Body of pancreas (tissue), 4 donors: ENCODE data around the gene MGME1. TPM values are rescaled to one million over a fixed set of nuclear protein-coding genes. Genes with fewer than 3 reads are reported as not detected.
"Not testable (repeated sequence)": the region's sequence is repeated elsewhere in the genome, so short reads cannot be mapped to it uniquely, and the experiment has no call there.

Experiments
- ATAC-seq: fragments of 150-250 bp; one replicate; pipeline ENCODE4 v1.9.1; 2016
- DNase-seq, 4 donors: peaks; one replicate each; pipeline ENCODE4 v3.0.0-alpha.2; 2019
- H3K27ac ChIP-seq, 4 donors: fragments of 200-600 bp; sonication (generic); 1 replicate in 3 of 4; 2 replicates in 1 of 4; pipeline versions ENCODE4 v1.5.1 to v1.6.1; 2016 to 2019; ENCODE audit warnings: mild to moderate bottlenecking in 1 of 4, mixed read lengths in 1 of 4, moderate library complexity in 1 of 4
- H3K27me3 ChIP-seq, 2 donors: fragments of 200-600 bp; sonication (generic); one replicate each; pipeline ENCODE4 v1.6.0; 2016; ENCODE audit warnings: mild to moderate bottlenecking in 1 of 2
- H3K36me3 ChIP-seq, 2 donors: fragments of 200-600 bp; sonication (generic); replicated peaks in 1 of 2; 2 replicates each; pipeline ENCODE4 v1.5.1; 2016; ENCODE audit warnings: low read depth in 2 of 2; ENCODE audit not compliant: insufficient read depth in 1 of 2
- H3K4me1 ChIP-seq: fragments of 200-600 bp; sonication (generic); one replicate; pipeline ENCODE4 v1.6.0; 2016
- H3K4me3 ChIP-seq, 2 donors: fragments of 200-600 bp; sonication (generic); 1 replicate in 1 of 2; 2 replicates in 1 of 2; pipeline ENCODE4 v1.5.1; 2016 to 2019
- H3K9me3 ChIP-seq, 3 donors: fragments of 200-600 bp; sonication (generic); 1 replicate in 2 of 3; 2 replicates in 1 of 3; pipeline ENCODE4 v1.5.1; 2016
- POLR2A ChIP-seq, 3 donors: fragments of 450-650 bp; IDR thresholded peaks; one replicate each; pipeline ENCODE4 v1.6.1; 2016; ENCODE audit warnings: antibody characterized with exemption in 3 of 3, mild to moderate bottlenecking in 2 of 3
- WGBS, 2 donors: methylation state at CpG; one replicate each; pipeline ENCODE4 v1.1.5; 2017; 5-methylcytosine and 5-hydroxymethylcytosine counted together
- intact Hi-C: fragments of 100-400 bp; cut with DNase I; formaldehyde crosslinking; loops from one replicate; pipeline ENCODE4 v1.15.1; 2023
- total RNA-seq, 2 donors: library from RNA; depleted of rRNA; stranded (reverse); fragments of >200 nt; gene quantifications; one replicate each; pipeline ENCODE4 v1.1.0, GENCODE V29; 2016
- TF ChIP-seq, protein P1 (sequence below), 7 experiments: fragments of 450-650 bp in 4 of 7; fragments of 200-600 bp in 3 of 7; sonication (generic) in 3 of 7; IDR thresholded peaks; one replicate each; pipeline ENCODE4 v1.5.1; 2016 to 2019; ENCODE audit warnings: antibody characterized with exemption in 7 of 7

Gene MGME1
- total RNA-seq, 2 donors from 2014 or later = 3.0 to 6.5 TPM

DNA sequence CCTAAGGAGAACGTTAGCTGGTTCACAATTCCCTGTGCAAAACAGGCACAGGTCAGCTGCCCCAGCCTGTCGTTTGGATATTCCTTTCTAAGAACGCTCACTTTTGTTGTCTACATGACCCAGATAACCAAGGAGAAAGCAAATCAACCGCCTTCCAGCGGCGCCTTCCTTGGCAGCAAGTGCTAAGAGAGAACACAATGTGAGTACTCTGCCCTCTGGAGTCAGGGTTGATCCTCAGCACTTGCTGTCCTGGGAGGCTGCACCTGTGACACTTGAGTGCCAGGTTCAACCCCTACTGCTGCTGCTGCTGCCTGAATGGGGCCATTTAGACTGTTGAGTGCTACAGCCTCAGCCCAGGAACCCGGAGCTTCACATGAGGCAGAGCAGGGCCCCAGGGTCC is 52.1 kb downstream of the MGME1 start:
- 77 to 79% methylated on average over 3 to 7 of the region's 7 CpGs for WGBS, 2 donors
- ATAC-seq = no peak
- H3K36me3 ChIP-seq = peaks cover 0 to 4% of the 10 kb centered on the region in 2 donors
- TF ChIP-seq, protein P1, sequence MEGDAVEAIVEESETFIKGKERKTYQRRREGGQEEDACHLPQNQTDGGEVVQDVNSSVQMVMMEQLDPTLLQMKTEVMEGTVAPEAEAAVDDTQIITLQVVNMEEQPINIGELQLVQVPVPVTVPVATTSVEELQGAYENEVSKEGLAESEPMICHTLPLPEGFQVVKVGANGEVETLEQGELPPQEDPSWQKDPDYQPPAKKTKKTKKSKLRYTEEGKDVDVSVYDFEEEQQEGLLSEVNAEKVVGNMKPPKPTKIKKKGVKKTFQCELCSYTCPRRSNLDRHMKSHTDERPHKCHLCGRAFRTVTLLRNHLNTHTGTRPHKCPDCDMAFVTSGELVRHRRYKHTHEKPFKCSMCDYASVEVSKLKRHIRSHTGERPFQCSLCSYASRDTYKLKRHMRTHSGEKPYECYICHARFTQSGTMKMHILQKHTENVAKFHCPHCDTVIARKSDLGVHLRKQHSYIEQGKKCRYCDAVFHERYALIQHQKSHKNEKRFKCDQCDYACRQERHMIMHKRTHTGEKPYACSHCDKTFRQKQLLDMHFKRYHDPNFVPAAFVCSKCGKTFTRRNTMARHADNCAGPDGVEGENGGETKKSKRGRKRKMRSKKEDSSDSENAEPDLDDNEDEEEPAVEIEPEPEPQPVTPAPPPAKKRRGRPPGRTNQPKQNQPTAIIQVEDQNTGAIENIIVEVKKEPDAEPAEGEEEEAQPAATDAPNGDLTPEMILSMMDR (IDR thresholded peaks at IDR 0.05) = no peak
- TF ChIP-seq POLR2A (IDR thresholded peaks at IDR 0.05) = no peak
- no peaks in the 10 kb centered on the region for H3K9me3 ChIP-seq
- no peak for DNase-seq
- H3K4me3 ChIP-seq = no peak overlapping the region
- H3K27ac ChIP-seq = no peak overlapping the region
- no peaks in the 10 kb centered on the region for H3K4me1 ChIP-seq
- intact Hi-C loops = no loop called here
- no peaks in the 10 kb centered on the region for H3K27me3 ChIP-seq

- no peak for ATAC-seq
- TF ChIP-seq, protein P1 (IDR thresholded peaks at IDR 0.05) = no peak
- TF ChIP-seq POLR2A (IDR thresholded peaks at IDR 0.05) = no peak
Observed at GRCh38 chr20:18024606-18025127, 55.8 kb downstream of the MGME1 start.

GRCh38 chr20:18027011-18027410 is 58.2 kb downstream of the MGME1 start:
- H3K4me1 ChIP-seq, H3K27me3 ChIP-seq, H3K36me3 ChIP-seq, H3K4me3 ChIP-seq, DNase-seq, H3K27ac ChIP-seq, H3K9me3 ChIP-seq, ATAC-seq, intact Hi-C loops: not testable (repeated sequence)
- 90 to 95% methylated on average over 7 of the region's 7 CpGs for WGBS, 2 donors

More at GRCh38 chr20:18024606-18025127, 55.8 kb downstream of the MGME1 start:
- no peak overlapping the region for H3K27ac ChIP-seq
- no peak for DNase-seq
- H3K4me1 ChIP-seq = no peaks in the 10 kb centered on the region
- no peak overlapping the region for H3K4me3 ChIP-seq
- H3K27me3 ChIP-seq = no peaks in the 10 kb centered on the region
- H3K9me3 ChIP-seq = no peaks in the 10 kb centered on the region
- WGBS, 2 donors = 79% methylated on average over 6 to 15 of the region's 15 CpGs
- H3K36me3 ChIP-seq = peaks cover 0 to 4% of the 10 kb centered on the region in 2 donors
- intact Hi-C loops = no loop called here

- Histone ChIP-seq H3K9me3 (no peaks in the 10 kb centered on the region), H3K36me3 (no peaks in the 10 kb centered on the region), H3K4me3 (no peak overlapping the region), H3K27me3 (no peaks in the 10 kb centered on the region), H3K27ac (no peak overlapping the region), H3K4me1 (peaks cover 5% of the 10 kb centered on the region)
- intact Hi-C loops = no loop called here
- 77 to 83% methylated on average over 8 of the region's 8 CpGs for WGBS, 2 donors
- no peak for ATAC-seq
- TF ChIP-seq, protein P1 (IDR thresholded peaks at IDR 0.05) = no peak
- no peak for TF ChIP-seq POLR2A (IDR thresholded peaks at IDR 0.05)
- DNase-seq = no peak
Observed at GRCh38 chr20:18030020-18030419, 61.2 kb downstream of the MGME1 start.

- ATAC-seq = no peak
- H3K4me1 ChIP-seq = peaks cover 5% of the 10 kb centered on the region
- H3K36me3 ChIP-seq = no peaks in the 10 kb centered on the region
- WGBS, 2 donors = 94 to 95% methylated on average over 5 to 15 of the region's 15 CpGs
- no peaks in the 10 kb centered on the region for H3K27me3 ChIP-seq
- DNase-seq = no peak
- no peak overlapping the region for H3K27ac ChIP-seq
- TF ChIP-seq, protein P1 (IDR thresholded peaks at IDR 0.05) = no peak
- no peak for TF ChIP-seq POLR2A (IDR thresholded peaks at IDR 0.05)
- no peaks in the 10 kb centered on the region for H3K9me3 ChIP-seq
- intact Hi-C loops = no loop called here
- no peak overlapping the region for H3K4me3 ChIP-seq
Observed at GRCh38 chr20:18031050-18031449, 62.2 kb downstream of the MGME1 start.
